Body of pancreas (tissue), 4 donors: ENCODE measurements around the gene HOXA3. TPM values are rescaled to one million over a fixed set of nuclear protein-coding genes. Genes with fewer than 3 reads are reported as not detected.

ENCODE experiments used
- ATAC-seq: fragments of 150-250 bp; one replicate; pipeline ENCODE4 v1.9.1; 2016
- DNase-seq, 4 donors: peaks; one replicate each; pipeline ENCODE4 v3.0.0-alpha.2; 2019
- H3K27ac ChIP-seq, 4 donors: fragments of 200-600 bp; sonication (generic); 1 replicate in 3 of 4; 2 replicates in 1 of 4; pipeline versions ENCODE4 v1.5.1 to v1.6.1; 2016 to 2019; ENCODE audit warnings: mild to moderate bottlenecking in 1 of 4, mixed read lengths in 1 of 4, moderate library complexity in 1 of 4
- H3K27me3 ChIP-seq, 2 donors: fragments of 200-600 bp; sonication (generic); one replicate each; pipeline ENCODE4 v1.6.0; 2016; ENCODE audit warnings: mild to moderate bottlenecking in 1 of 2
- H3K36me3 ChIP-seq, 2 donors: fragments of 200-600 bp; sonication (generic); replicated peaks in 1 of 2; 2 replicates each; pipeline ENCODE4 v1.5.1; 2016; ENCODE audit warnings: low read depth in 2 of 2; ENCODE audit not compliant: insufficient read depth in 1 of 2
- H3K4me1 ChIP-seq: fragments of 200-600 bp; sonication (generic); one replicate; pipeline ENCODE4 v1.6.0; 2016
- H3K4me3 ChIP-seq, 2 donors: fragments of 200-600 bp; sonication (generic); 1 replicate in 1 of 2; 2 replicates in 1 of 2; pipeline ENCODE4 v1.5.1; 2016 to 2019
- H3K9me3 ChIP-seq, 3 donors: fragments of 200-600 bp; sonication (generic); 1 replicate in 2 of 3; 2 replicates in 1 of 3; pipeline ENCODE4 v1.5.1; 2016
- CTCF ChIP-seq, 7 experiments: fragments of 450-650 bp in 4 of 7; fragments of 200-600 bp in 3 of 7; sonication (generic) in 3 of 7; IDR thresholded peaks; one replicate each; pipeline ENCODE4 v1.5.1; 2016 to 2019; ENCODE audit warnings: antibody characterized with exemption in 7 of 7
- POLR2A ChIP-seq, 3 donors: fragments of 450-650 bp; IDR thresholded peaks; one replicate each; pipeline ENCODE4 v1.6.1; 2016; ENCODE audit warnings: antibody characterized with exemption in 3 of 3, mild to moderate bottlenecking in 2 of 3
- WGBS, 2 donors: methylation state at CpG; one replicate each; pipeline ENCODE4 v1.1.5; 2017; 5-methylcytosine and 5-hydroxymethylcytosine counted together
- intact Hi-C: fragments of 100-400 bp; cut with DNase I; formaldehyde crosslinking; loops from one replicate; pipeline ENCODE4 v1.15.1; 2023
- total RNA-seq, 2 donors: library from RNA; depleted of rRNA; stranded (reverse); fragments of >200 nt; gene quantifications; one replicate each; pipeline ENCODE4 v1.1.0, GENCODE V29; 2016

Gene HOXA3
- total RNA-seq, 2 donors from 2014 or later: 1.6 TPM; not detected in 1

GRCh38 chr7:27194686-27195379, 42.5 kb upstream of the HOXA3 start:
- Histone ChIP-seq H3K27ac (no peak overlapping the region), H3K27me3 (peaks cover 0 to 84% of the 10 kb centered on the region in 2 donors), H3K36me3 (no peaks in the 10 kb centered on the region), H3K4me3 (no peak overlapping the region), H3K9me3 (no peaks in the 10 kb centered on the region), H3K4me1 (peaks cover 29% of the 10 kb centered on the region)
- peak in 2 of 4 donors; percentile 1 to 2 for DNase-seq
- ATAC-seq: no peak
- TF ChIP-seq CTCF (IDR thresholded peaks at IDR 0.05) (no peak), POLR2A (IDR thresholded peaks at IDR 0.05) (no peak)
- 21 to 29% methylated on average over 9 of the region's 9 CpGs for WGBS, 2 donors
- intact Hi-C loops: loop anchor here (5.0 to 10.0 kb wide), 4 partner anchors 380 to 900 kb away; no protein-coding TSS in a partner anchor

- 34 to 45% methylated on average over 2 of the region's 2 CpGs for WGBS, 2 donors
- TF ChIP-seq CTCF (IDR thresholded peaks at IDR 0.05): no peak
- no peak for TF ChIP-seq POLR2A (IDR thresholded peaks at IDR 0.05)
- Histone ChIP-seq H3K27me3 (peaks cover 0 to 88% of the 10 kb centered on the region in 2 donors), H3K4me1 (peaks cover 28% of the 10 kb centered on the region), H3K27ac (no peak overlapping the region), H3K4me3 (no peak overlapping the region), H3K9me3 (no peaks in the 10 kb centered on the region), H3K36me3 (no peaks in the 10 kb centered on the region)
- intact Hi-C loops: loop anchor here (10.0 kb wide), 3 partner anchors 381 to 901 kb away; no protein-coding TSS in a partner anchor
- ATAC-seq (no peak), DNase-seq (peak in 1 of 4 donors; percentile 8)
These were observed 41.6 kb upstream of the HOXA3 start for GRCh38 chr7:27194002-27194352.

- TF ChIP-seq POLR2A (IDR thresholded peaks at IDR 0.05) (no peak), CTCF (IDR thresholded peaks at IDR 0.05) (no peak)
- peak in 1 of 4 donors; percentile 5 for DNase-seq
- H3K9me3 ChIP-seq: no peaks in the 10 kb centered on the region
- peaks cover 0 to 88% of the 10 kb centered on the region in 2 donors for H3K27me3 ChIP-seq
- no peak for ATAC-seq
- H3K4me3 ChIP-seq: no peak overlapping the region
- 15 to 16% methylated on average over 27 to 29 of the region's 29 CpGs for WGBS, 2 donors
- peaks cover 29% of the 10 kb centered on the region for H3K4me1 ChIP-seq
- no peaks in the 10 kb centered on the region for H3K36me3 ChIP-seq
- no peak overlapping the region for H3K27ac ChIP-seq
- intact Hi-C loops: loop anchor here (10.0 kb wide), 3 partner anchors 381 to 901 kb away; no protein-coding TSS in a partner anchor
These were observed 41.1 kb upstream of the HOXA3 start for GRCh38 chr7:27193335-27194001.

GRCh38 chr7:27192546-27193334, 40.4 kb upstream of the HOXA3 start:
- no peaks in the 10 kb centered on the region for H3K9me3 ChIP-seq
- H3K27ac ChIP-seq: no peak overlapping the region
- ATAC-seq: peak; percentile 43
- intact Hi-C loops: loop anchor here (10.0 kb wide), 3 partner anchors 382 to 902 kb away; no protein-coding TSS in a partner anchor
- H3K36me3 ChIP-seq: no peaks in the 10 kb centered on the region
- no peak for TF ChIP-seq POLR2A (IDR thresholded peaks at IDR 0.05)
- H3K4me1 ChIP-seq: peaks cover 37% of the 10 kb centered on the region
- DNase-seq: peak in 2 of 4 donors; percentile 13 to 17
- WGBS, 2 donors: 3 to 12% methylated on average over 35 to 78 of the region's 78 CpGs
- H3K27me3 ChIP-seq: peaks cover 0 to 88% of the 10 kb centered on the region in 2 donors
- H3K4me3 ChIP-seq: no peak overlapping the region
